Mesendoderm (in vitro differentiated cells): ENCODE measurements around the gene CEP72.

Experiments
- DNase-seq: peaks from one replicate; pipeline ENCODE4 v3.0.0; 2013
- H2AK5ac ChIP-seq: 2 replicates; pipeline ENCODE4 v1.6.1; 2013; ENCODE audit warnings: low read length, inconsistent platforms
- H2BK120ac ChIP-seq: 2 replicates; pipeline ENCODE4 v1.6.1; 2013; ENCODE audit warnings: low read depth, mild to moderate bottlenecking, low read length, moderate library complexity, mixed read lengths
- H2BK15ac ChIP-seq: replicated peaks from 2 replicates; pipeline ENCODE4 v1.6.1; 2013; ENCODE audit warnings: low read depth, mild to moderate bottlenecking, moderate library complexity
- H2BK5ac ChIP-seq: 2 replicates; pipeline ENCODE4 v1.6.1; 2013; ENCODE audit warnings: low read length, inconsistent platforms
- H3K18ac ChIP-seq: 2 replicates; pipeline ENCODE4 v1.6.1; 2013; ENCODE audit warnings: mild to moderate bottlenecking, low read length, mixed read lengths
- H3K23ac ChIP-seq: one replicate; pipeline ENCODE4 v1.6.1; 2013; ENCODE audit warnings: low read length
- H3K27ac ChIP-seq: 2 replicates; pipeline ENCODE4 v1.5.1; 2013; ENCODE audit warnings: low read depth, mild to moderate bottlenecking, inconsistent platforms, low read length, moderate library complexity
- H3K27me3 ChIP-seq: 2 replicates; pipeline ENCODE4 v1.6.1; 2013; ENCODE audit warnings: low read length, control low read depth, mild to moderate bottlenecking, inconsistent platforms; ENCODE audit not compliant: insufficient read depth, poor library complexity
- H3K36me3 ChIP-seq: 2 replicates; pipeline ENCODE4 v1.6.1; 2013; ENCODE audit warnings: low read length, inconsistent platforms; ENCODE audit not compliant: control insufficient read depth, insufficient read depth
- H3K4ac ChIP-seq: one replicate; pipeline ENCODE4 v1.6.1; 2013; ENCODE audit warnings: low read depth, mild to moderate bottlenecking, low read length, moderate library complexity
- H3K4me1 ChIP-seq: 2 replicates; pipeline ENCODE4 v1.6.1; 2013; ENCODE audit warnings: low read depth, low read length, inconsistent platforms; ENCODE audit not compliant: control insufficient read depth
- H3K4me2 ChIP-seq: 2 replicates; pipeline ENCODE4 v1.6.1; 2013; ENCODE audit warnings: low read length
- H3K4me3 ChIP-seq: 2 replicates; pipeline ENCODE4 v1.5.1; 2013; ENCODE audit warnings: mild to moderate bottlenecking, low read length
- H3K56ac ChIP-seq: one replicate; pipeline ENCODE4 v1.6.1; 2013; ENCODE audit warnings: low read length
- H3K79me1 ChIP-seq: 2 replicates; pipeline ENCODE4 v1.6.1; 2013; ENCODE audit warnings: low read length, inconsistent platforms
- H3K79me2 ChIP-seq: 2 replicates; pipeline ENCODE4 v1.6.1; 2013; ENCODE audit warnings: mild to moderate bottlenecking, low read length; ENCODE audit not compliant: control insufficient read depth, insufficient read depth
- H3K9ac ChIP-seq: 2 replicates; pipeline ENCODE4 v1.6.1; 2013; ENCODE audit warnings: low read length, inconsistent platforms
- H4K5ac ChIP-seq: one replicate; pipeline ENCODE4 v1.6.1; 2013; ENCODE audit warnings: low read length
- H4K8ac ChIP-seq: one replicate; pipeline ENCODE4 v1.6.1; 2013; ENCODE audit warnings: low read depth, mild to moderate bottlenecking, control low read depth, low read length, moderate library complexity
- WGBS: extraction: QIAGEN DNeasy Blood & Tissue Kit; methylation state at CpG from one replicate; pipeline ENCODE4 v1.1.7; 2013; ENCODE audit warnings: low lambda C conversion rate, missing lambda C conversion rate; ENCODE audit not compliant: insufficient coverage; ENCODE audit errors: extremely low coverage; 5-methylcytosine and 5-hydroxymethylcytosine counted together

Gene CEP72

DNA sequence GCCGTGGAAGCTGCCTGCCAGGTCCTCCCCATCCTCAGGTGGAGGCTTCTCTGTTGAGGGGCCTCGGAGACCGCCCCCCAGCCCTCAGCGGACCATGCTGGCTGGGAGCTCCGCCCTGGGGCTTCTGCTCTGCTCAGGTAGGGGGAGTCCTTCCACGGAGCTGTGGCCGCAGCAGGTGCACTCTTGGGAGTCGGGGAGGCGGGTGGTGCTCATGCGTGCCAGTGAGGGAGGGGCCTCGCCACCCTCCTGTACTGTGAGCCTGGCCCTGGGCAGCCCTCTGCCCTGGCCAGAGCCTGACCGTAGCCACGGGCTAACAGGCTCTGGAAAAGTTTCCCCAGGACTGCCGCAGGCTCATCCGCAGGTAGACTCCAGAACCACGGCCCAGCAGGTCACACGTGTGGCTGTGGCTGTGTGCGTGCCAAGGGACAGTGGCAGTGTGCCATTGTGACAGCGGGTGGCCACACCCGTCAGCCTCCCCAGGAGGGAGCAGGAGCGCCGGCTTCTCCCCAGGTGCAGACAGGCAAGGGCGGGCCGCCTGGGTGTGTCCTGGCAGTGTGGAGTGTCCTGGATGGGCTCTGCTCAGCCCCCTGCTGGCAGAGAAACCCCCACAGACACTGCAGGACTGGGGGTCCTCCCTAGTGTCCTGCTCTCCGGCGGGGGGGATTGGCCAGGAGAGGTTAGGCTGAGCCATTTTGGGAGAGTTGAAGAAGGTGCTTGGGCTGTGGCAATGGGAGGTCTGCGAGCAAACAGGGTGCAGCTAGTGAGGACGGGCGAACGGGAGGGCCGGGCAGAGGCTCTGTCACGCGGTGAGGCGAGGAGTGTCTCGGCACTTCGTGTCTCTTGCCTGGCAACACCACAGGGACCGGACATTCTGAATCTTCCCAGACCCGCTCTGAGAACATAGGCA is 51.5 kb downstream of the CEP72 start:
- H3K79me1 ChIP-seq: no peaks in the 10 kb centered on the region
- H3K4me2 ChIP-seq: no peak overlapping the region
- H3K4me1 ChIP-seq: no peaks in the 10 kb centered on the region
- H3K36me3 ChIP-seq: peaks cover 4% of the 10 kb centered on the region
- no peak overlapping the region for H3K27ac ChIP-seq
- no peak overlapping the region for H3K4me3 ChIP-seq
- no peak overlapping the region for H2BK5ac ChIP-seq
- no peak overlapping the region for H4K5ac ChIP-seq
- DNase-seq: no peak
- no peak overlapping the region for H3K18ac ChIP-seq
- no peak overlapping the region for H2AK5ac ChIP-seq
- no CpG with 5 or more reads among the region's 38 CpGs for WGBS
- no peak overlapping the region for H2BK120ac ChIP-seq
- H3K79me2 ChIP-seq: no peaks in the 10 kb centered on the region
- no peak overlapping the region for H2BK15ac ChIP-seq
- H3K23ac ChIP-seq: no peak overlapping the region
- H3K56ac ChIP-seq: no peak overlapping the region
- no peaks in the 10 kb centered on the region for H3K27me3 ChIP-seq
- H4K8ac ChIP-seq: no peak overlapping the region
- H3K9ac ChIP-seq: no peak overlapping the region
- H3K4ac ChIP-seq: no peak overlapping the region

DNA sequence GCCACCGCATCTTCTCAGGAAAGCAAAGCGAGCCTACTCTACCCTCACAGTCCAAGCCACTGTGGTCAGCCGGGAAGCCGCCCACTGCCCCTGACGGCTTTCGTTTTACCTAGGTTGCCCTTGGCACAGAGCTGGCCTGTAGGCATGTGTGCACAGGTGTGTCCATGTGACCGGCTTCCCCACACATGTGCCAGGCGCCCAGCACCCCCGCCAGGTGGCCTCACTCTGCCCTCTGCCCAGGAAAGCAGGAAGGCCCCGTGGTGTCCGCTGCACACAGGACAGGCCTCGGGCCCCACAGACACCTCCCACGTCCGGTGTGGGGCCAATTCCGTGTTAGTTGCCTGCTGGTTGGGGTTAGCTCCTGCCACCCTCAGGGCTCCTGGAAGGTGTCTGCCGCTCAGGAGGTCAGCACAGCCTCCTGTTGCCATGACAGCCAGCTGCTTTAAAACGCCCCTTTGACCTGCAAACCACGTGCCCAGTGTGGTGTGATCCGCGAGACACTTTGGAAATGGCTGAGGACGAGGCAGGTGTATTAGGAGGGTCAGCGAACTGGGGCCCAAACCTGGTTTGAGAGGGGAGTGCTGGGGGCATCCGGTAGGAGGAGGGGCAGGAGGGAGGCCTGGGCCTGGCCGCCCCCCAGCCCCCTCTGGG is 52.3 kb downstream of the CEP72 start:
- no peak overlapping the region for H3K18ac ChIP-seq
- H3K4me1 ChIP-seq: no peaks in the 10 kb centered on the region
- no peak overlapping the region for H2AK5ac ChIP-seq
- no peaks in the 10 kb centered on the region for H3K27me3 ChIP-seq
- H3K79me1 ChIP-seq: no peaks in the 10 kb centered on the region
- no peak overlapping the region for H3K27ac ChIP-seq
- H3K23ac ChIP-seq: no peak overlapping the region
- no peak overlapping the region for H3K4me3 ChIP-seq
- no peak overlapping the region for H2BK15ac ChIP-seq
- no peaks in the 10 kb centered on the region for H3K79me2 ChIP-seq
- no peak for DNase-seq
- H4K5ac ChIP-seq: no peak overlapping the region
- no peak overlapping the region for H3K4me2 ChIP-seq
- WGBS: no CpG with 5 or more reads among the region's 24 CpGs
- H3K4ac ChIP-seq: no peak overlapping the region
- H4K8ac ChIP-seq: no peak overlapping the region
- no peak overlapping the region for H3K56ac ChIP-seq
- no peak overlapping the region for H2BK120ac ChIP-seq
- no peak overlapping the region for H2BK5ac ChIP-seq
- no peak overlapping the region for H3K9ac ChIP-seq
- peaks cover 4% of the 10 kb centered on the region for H3K36me3 ChIP-seq

DNA sequence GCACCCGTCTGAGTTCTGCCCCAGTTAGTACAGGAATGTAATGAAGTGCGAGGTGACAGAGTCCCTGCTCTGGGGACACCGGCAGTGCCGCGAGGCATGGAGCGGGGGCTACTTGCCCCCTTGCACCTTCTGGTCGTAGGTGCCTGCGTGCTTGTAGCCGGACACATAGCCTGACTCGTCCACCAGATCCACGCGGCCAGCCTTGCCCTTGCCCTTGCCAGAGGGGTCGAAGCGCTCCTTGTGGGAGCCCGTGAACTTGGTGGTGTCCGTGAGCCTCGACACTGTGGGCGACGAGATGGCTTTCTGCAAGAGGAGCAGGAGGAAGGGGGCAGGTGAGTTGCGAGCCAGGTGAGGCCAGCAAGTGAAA is 52.8 kb downstream of the CEP72 start:
- WGBS: no CpG with 5 or more reads among the region's 20 CpGs
- Histone ChIP-seq H3K4me2 (no peak overlapping the region), H4K8ac (no peak overlapping the region), H3K23ac (no peak overlapping the region), H3K56ac (no peak overlapping the region), H2BK5ac (no peak overlapping the region), H3K36me3 (no peaks in the 10 kb centered on the region), H2BK15ac (no peak overlapping the region), H3K4me3 (no peak overlapping the region), H3K4ac (no peak overlapping the region), H2BK120ac (no peak overlapping the region), H3K27ac (no peak overlapping the region), H2AK5ac (no peak overlapping the region), H3K4me1 (no peaks in the 10 kb centered on the region), H3K79me1 (no peaks in the 10 kb centered on the region), H3K9ac (no peak overlapping the region), H3K79me2 (no peaks in the 10 kb centered on the region), H4K5ac (no peak overlapping the region), H3K18ac (no peak overlapping the region), H3K27me3 (no peaks in the 10 kb centered on the region)
- DNase-seq: no peak

DNA sequence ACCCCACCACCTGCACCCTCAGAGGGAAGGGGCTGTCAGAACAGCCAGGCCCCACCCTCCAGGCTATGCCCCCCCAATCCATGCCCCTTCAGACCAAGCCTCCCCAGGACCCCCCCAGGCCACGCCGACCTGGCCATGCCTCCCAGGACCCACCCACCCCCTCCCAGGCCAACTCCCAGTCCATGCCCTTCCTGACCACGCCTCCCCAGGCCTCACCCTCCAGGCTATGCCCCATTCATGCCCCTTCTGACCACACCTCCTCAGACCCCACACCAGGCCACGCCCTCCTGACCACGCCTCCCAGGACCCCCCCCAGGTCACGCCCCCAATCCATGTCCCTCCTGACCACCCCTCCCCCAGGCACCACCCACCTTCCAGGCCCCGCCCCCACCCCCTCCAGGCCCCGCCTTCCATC is 53.4 kb downstream of the CEP72 start:
- no peak overlapping the region for H4K8ac ChIP-seq
- no peaks in the 10 kb centered on the region for H3K27me3 ChIP-seq
- no peak for DNase-seq
- H3K4me1 ChIP-seq: no peaks in the 10 kb centered on the region
- H2BK15ac ChIP-seq: no peak overlapping the region
- H3K27ac ChIP-seq: no peak overlapping the region
- H3K4ac ChIP-seq: no peak overlapping the region
- no peak overlapping the region for H2BK120ac ChIP-seq
- no peak overlapping the region for H3K18ac ChIP-seq
- H2BK5ac ChIP-seq: no peak overlapping the region
- no peak overlapping the region for H3K23ac ChIP-seq
- H4K5ac ChIP-seq: no peak overlapping the region
- whole genome bisulfite sequencing: no CpG with 5 or more reads among the region's 8 CpGs
- H3K79me2 ChIP-seq: no peaks in the 10 kb centered on the region
- H3K56ac ChIP-seq: no peak overlapping the region
- no peak overlapping the region for H3K4me2 ChIP-seq
- no peaks in the 10 kb centered on the region for H3K36me3 ChIP-seq
- H2AK5ac ChIP-seq: no peak overlapping the region
- H3K9ac ChIP-seq: no peak overlapping the region
- no peaks in the 10 kb centered on the region for H3K79me1 ChIP-seq
- H3K4me3 ChIP-seq: no peak overlapping the region

DNA sequence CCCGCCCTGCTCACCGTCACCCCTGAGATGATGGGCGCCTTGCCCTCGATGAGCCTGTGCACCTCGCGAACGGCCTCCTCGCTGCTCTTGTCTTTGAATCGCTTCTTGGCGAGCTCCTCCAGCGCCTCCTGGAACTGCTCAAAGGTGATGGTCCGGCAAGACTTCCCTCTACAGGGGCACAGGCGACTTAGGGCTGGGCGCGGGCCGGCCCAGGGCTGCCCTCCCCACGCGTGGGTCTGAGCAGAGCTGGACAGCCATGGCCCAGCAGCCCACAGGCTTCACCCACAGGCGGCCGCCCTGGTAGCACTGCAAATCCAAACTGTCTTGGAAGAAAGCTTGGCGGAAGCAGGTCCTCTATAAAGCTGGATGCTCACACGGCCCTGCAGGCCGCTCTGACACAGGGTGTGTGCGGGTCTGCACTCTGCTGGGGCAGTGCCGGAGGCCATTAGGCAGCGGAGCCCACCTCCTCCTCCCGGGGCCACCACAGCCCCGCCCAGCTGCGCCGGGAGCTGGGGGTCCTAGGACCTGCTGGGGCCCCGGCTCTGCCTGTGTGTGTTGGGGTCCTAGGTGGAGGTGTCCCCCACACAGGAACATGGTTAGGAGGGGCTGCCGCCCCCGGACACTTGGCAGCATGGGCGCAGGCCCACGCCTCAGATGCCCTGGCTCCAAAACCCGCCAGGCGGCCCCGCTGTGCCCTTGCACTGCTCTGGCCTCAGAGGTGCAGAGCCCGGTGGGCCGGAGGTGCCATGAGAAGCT is 54.0 kb downstream of the CEP72 start:
- Histone ChIP-seq H2AK5ac (no peak overlapping the region), H3K4me3 (no peak overlapping the region), H3K18ac (no peak overlapping the region), H3K79me1 (no peaks in the 10 kb centered on the region), H3K56ac (no peak overlapping the region), H2BK5ac (no peak overlapping the region), H3K9ac (no peak overlapping the region), H4K5ac (no peak overlapping the region), H3K4me1 (no peaks in the 10 kb centered on the region), H3K79me2 (no peaks in the 10 kb centered on the region), H2BK15ac (no peak overlapping the region), H3K4ac (no peak overlapping the region), H3K27me3 (no peaks in the 10 kb centered on the region), H3K4me2 (no peak overlapping the region), H2BK120ac (no peak overlapping the region), H3K36me3 (no peaks in the 10 kb centered on the region), H3K23ac (no peak overlapping the region), H4K8ac (no peak overlapping the region), H3K27ac (no peak overlapping the region)
- no CpG with 5 or more reads among the region's 40 CpGs for WGBS
- no peak for DNase-seq
